Fibroblast of lung (primary cell): Measurements from ENCODE around the gene BCCIP. TPM values are rescaled to one million over a fixed set of nuclear protein-coding genes. Genes with fewer than 3 reads are reported as not detected.

Experiments used
- DNase-seq, 2 donors: peaks; one replicate each; pipeline versions ENCODE4 v3.0.0 to v3.0.0-alpha.2; 2010; ENCODE audit warnings: low read depth in 2 of 2
- H2AFZ ChIP-seq: 2 replicates; pipeline ENCODE4 v1.5.1; 2012; ENCODE audit warnings: low read length, control low read depth, inconsistent platforms
- H3K27ac ChIP-seq: 2 replicates; pipeline ENCODE4 v1.5.1; 2011; ENCODE audit warnings: low read length, control low read depth; ENCODE audit not compliant: insufficient read depth
- H3K27me3 ChIP-seq: 2 replicates; pipeline ENCODE4 v1.5.1; 2011; ENCODE audit warnings: mild to moderate bottlenecking, low read length; ENCODE audit not compliant: control insufficient read depth, insufficient read depth
- H3K36me3 ChIP-seq: 2 replicates; pipeline ENCODE4 v1.5.1; 2011; ENCODE audit warnings: low read length; ENCODE audit not compliant: control insufficient read depth, insufficient read depth
- H3K4me1 ChIP-seq: 2 replicates; pipeline ENCODE4 v1.5.1; 2011; ENCODE audit warnings: low read length; ENCODE audit not compliant: control insufficient read depth, insufficient read depth; ENCODE audit errors: extremely low read depth
- H3K4me2 ChIP-seq: 2 replicates; pipeline ENCODE4 v1.5.1; 2011; ENCODE audit warnings: low read length, control low read depth; ENCODE audit not compliant: insufficient read depth; ENCODE audit errors: extremely low read depth
- H3K4me3 ChIP-seq, 4 experiments: fragments of 200-600 bp in 1 of 4; sonication (generic) in 1 of 4; replicated peaks in 1 of 4; 2 replicates each; pipeline ENCODE4 v1.5.1; 2011 to 2016; ENCODE audit warnings: low read length in 4 of 4, low read depth in 3 of 4, mild to moderate bottlenecking in 3 of 4, control low read depth in 2 of 4, inconsistent platforms in 1 of 4, mixed read lengths in 1 of 4; ENCODE audit not compliant: insufficient read depth in 1 of 4; ENCODE audit errors: control extremely low read depth in 1 of 4
- H3K79me2 ChIP-seq: 2 replicates; pipeline ENCODE4 v1.5.1; 2012; ENCODE audit warnings: mild to moderate bottlenecking, low read length, inconsistent platforms; ENCODE audit not compliant: control insufficient read depth, insufficient read depth
- H3K9ac ChIP-seq: 2 replicates; pipeline ENCODE4 v1.5.1; 2011; ENCODE audit warnings: mild to moderate bottlenecking, low read length, control low read depth; ENCODE audit not compliant: insufficient read depth
- H3K9me3 ChIP-seq: 2 replicates; pipeline ENCODE4 v1.5.1; 2012; ENCODE audit warnings: low read depth, low read length; ENCODE audit not compliant: control insufficient read depth, insufficient read depth
- H4K20me1 ChIP-seq: 2 replicates; pipeline ENCODE4 v1.5.1; 2011; ENCODE audit warnings: low read length; ENCODE audit not compliant: control insufficient read depth, insufficient read depth; ENCODE audit errors: extremely low read depth
- CTCF ChIP-seq, 2 donors: IDR thresholded peaks in 1 of 2; conservative IDR thresholded peaks in 1 of 2; 1 replicate in 1 of 2; 2 replicates in 1 of 2; pipeline ENCODE4 v1.5.1; 2011 to 2012; ENCODE audit warnings: low read length in 2 of 2, control low read depth in 1 of 2, inconsistent platforms in 1 of 2, low read depth in 1 of 2, mild to moderate bottlenecking in 1 of 2
- EZH2 ChIP-seq: IDR thresholded peaks from 2 replicates; pipeline ENCODE4 v1.5.1; 2012; ENCODE audit warnings: low read length, control low read depth, mild to moderate bottlenecking; ENCODE audit errors: missing control alignments
- polyA plus RNA-seq, 2 donors: library from polyadenylated mRNA; depleted of rRNA in 1 of 2; stranded (reverse) in 1 of 2; unstranded in 1 of 2; fragments of >200 nt; gene quantifications; 2 replicates each; pipeline ENCODE4 v1.2.1, GENCODE V29; 2011 to 2012; ENCODE audit warnings: missing spikeins in 1 of 2
- total RNA-seq: library from RNA; depleted of rRNA; stranded (reverse); fragments of >200 nt; gene quantifications from 2 replicates; pipeline ENCODE4 v1.2.1, GENCODE V29; 2014

The BCCIP gene
- total and polyA plus RNA-seq, 2 donors (not counting 1 experiment from before 2014, with no cell fraction given): 32.0 to 72.2 TPM

- Histone ChIP-seq H3K27me3 (no peaks in the 10 kb centered on the region), H3K9me3 (no peaks in the 10 kb centered on the region), H3K4me1 (no peaks in the 10 kb centered on the region), H3K27ac (no peak overlapping the region), H3K36me3 (peaks cover 2% of the 10 kb centered on the region), H3K79me2 (no peaks in the 10 kb centered on the region), H3K9ac (no peak overlapping the region), H3K4me3 (no peak overlapping the region), H4K20me1 (no peaks in the 10 kb centered on the region), H3K4me2 (no peak overlapping the region), H2AFZ (no peak overlapping the region)
- TF ChIP-seq EZH2: no peak
- no peak for TF ChIP-seq CTCF (conservative IDR thresholded peaks at IDR 0.05 in 1 of 2, IDR thresholded peaks at IDR 0.05 in 1 of 2; ENCODE audit: low read depth in 1 of 2, low read length in 2 of 2)
- DNase-seq: no peak
These were observed 21.2 kb upstream of the BCCIP start for GRCh38 chr10:125802131-125802530.

- TF ChIP-seq EZH2 (no peak), CTCF (conservative IDR thresholded peaks at IDR 0.05 in 1 of 2, IDR thresholded peaks at IDR 0.05 in 1 of 2; ENCODE audit: low read depth in 1 of 2, low read length in 2 of 2) (no peak)
- Histone ChIP-seq H3K27ac (no peak overlapping the region), H4K20me1 (no peaks in the 10 kb centered on the region), H3K36me3 (peaks cover 2% of the 10 kb centered on the region), H3K4me2 (no peak overlapping the region), H3K9ac (no peak overlapping the region), H3K79me2 (no peaks in the 10 kb centered on the region), H3K4me3 (no peak overlapping the region), H2AFZ (no peak overlapping the region), H3K4me1 (no peaks in the 10 kb centered on the region), H3K27me3 (no peaks in the 10 kb centered on the region), H3K9me3 (no peaks in the 10 kb centered on the region)
- DNase-seq: no peak
These were observed 20.6 kb upstream of the BCCIP start for GRCh38 chr10:125802739-125803138.

GRCh38 chr10:125808047-125808446, 15.3 kb upstream of the BCCIP start:
- Histone ChIP-seq H3K27me3 (no peaks in the 10 kb centered on the region), H3K9ac (no peak overlapping the region), H2AFZ (no peak overlapping the region), H3K4me1 (no peaks in the 10 kb centered on the region), H3K27ac (no peak overlapping the region), H4K20me1 (no peaks in the 10 kb centered on the region), H3K9me3 (no peaks in the 10 kb centered on the region), H3K79me2 (no peaks in the 10 kb centered on the region), H3K4me3 (no peak overlapping the region), H3K4me2 (no peak overlapping the region), H3K36me3 (peaks cover 2% of the 10 kb centered on the region)
- TF ChIP-seq EZH2 (no peak), CTCF (conservative IDR thresholded peaks at IDR 0.05 in 1 of 2, IDR thresholded peaks at IDR 0.05 in 1 of 2; ENCODE audit: low read depth in 1 of 2, low read length in 2 of 2) (no peak)
- DNase-seq: no peak
